H9 (cell line): ENCODE results near the gene ACSBG1. TPM values are rescaled to one million over a fixed set of nuclear protein-coding genes. Genes with fewer than 3 reads are reported as not detected.

Experiments
- DNase-seq: peaks from one replicate; pipeline ENCODE4 v3.0.0-alpha.2; 2017
- H2AFZ ChIP-seq: one replicate; pipeline ENCODE4 v1.6.1; 2013; ENCODE audit warnings: mild to moderate bottlenecking, low read length, control low read depth, moderate library complexity
- H2AK5ac ChIP-seq: 2 replicates; pipeline ENCODE4 v1.6.1; 2013; ENCODE audit warnings: low read length, control low read depth, mixed read lengths; ENCODE audit not compliant: insufficient read length
- H2BK120ac ChIP-seq: one replicate; pipeline ENCODE4 v1.6.1; 2013; ENCODE audit warnings: low read depth, mild to moderate bottlenecking, low read length, control low read depth, inconsistent platforms; ENCODE audit not compliant: poor library complexity, severe bottlenecking
- H2BK12ac ChIP-seq: 2 replicates; pipeline ENCODE4 v1.6.1; 2013; ENCODE audit warnings: low read length, control low read depth, mixed read lengths, low read depth; ENCODE audit not compliant: insufficient read length
- H2BK15ac ChIP-seq: 2 replicates; pipeline ENCODE4 v1.6.1; 2013; ENCODE audit warnings: low read depth, low read length, control low read depth
- H2BK20ac ChIP-seq: one replicate; pipeline ENCODE4 v1.6.1; 2013; ENCODE audit warnings: low read depth, mild to moderate bottlenecking, low read length, control low read depth, inconsistent platforms; ENCODE audit not compliant: poor library complexity, severe bottlenecking
- H2BK5ac ChIP-seq: 2 replicates; pipeline ENCODE4 v1.6.1; 2013; ENCODE audit warnings: low read length, control low read depth, mixed read lengths; ENCODE audit not compliant: insufficient read length
- H3K14ac ChIP-seq: 2 replicates; pipeline ENCODE4 v1.6.1; 2013; ENCODE audit warnings: low read length, control low read depth; ENCODE audit not compliant: insufficient read depth
- H3K18ac ChIP-seq: 2 replicates; pipeline ENCODE4 v1.6.1; 2013; ENCODE audit warnings: low read depth, mild to moderate bottlenecking, mixed read lengths, low read length, control low read depth; ENCODE audit not compliant: insufficient read length
- H3K23ac ChIP-seq: 2 replicates; pipeline ENCODE4 v1.6.1; 2013; ENCODE audit warnings: low read length, control low read depth, mixed read lengths, low read depth; ENCODE audit not compliant: insufficient read length
- H3K23me2 ChIP-seq: 2 replicates; pipeline ENCODE4 v1.6.1; 2013; ENCODE audit warnings: low read depth, mild to moderate bottlenecking, mixed read lengths, low read length, control low read depth; ENCODE audit not compliant: insufficient read length, poor library complexity, severe bottlenecking
- H3K27ac ChIP-seq: 2 replicates; pipeline ENCODE4 v1.5.1; 2013; ENCODE audit warnings: low read length, control low read depth, mixed read lengths, low read depth; ENCODE audit not compliant: insufficient read length
- H3K27me3 ChIP-seq: 2 replicates; pipeline ENCODE4 v1.6.1; 2013; ENCODE audit warnings: low read length, control low read depth, inconsistent platforms; ENCODE audit not compliant: insufficient read depth
- H3K4ac ChIP-seq: 2 replicates; pipeline ENCODE4 v1.6.1; 2013; ENCODE audit warnings: low read depth, mild to moderate bottlenecking, control low read depth, inconsistent platforms, low read length, moderate library complexity
- H3K4me1 ChIP-seq: 2 replicates; pipeline ENCODE4 v1.6.1; 2013; ENCODE audit warnings: low read length, control low read depth, inconsistent platforms; ENCODE audit not compliant: insufficient read depth
- H3K4me2 ChIP-seq: 2 replicates; pipeline ENCODE4 v1.6.1; 2013; ENCODE audit warnings: low read length, control low read depth, mixed read lengths; ENCODE audit not compliant: insufficient read length, insufficient read depth
- H3K56ac ChIP-seq: 2 replicates; pipeline ENCODE4 v1.6.1; 2013; ENCODE audit warnings: low read depth, mild to moderate bottlenecking, mixed read lengths, low read length, control low read depth; ENCODE audit not compliant: insufficient read length
- H3K79me1 ChIP-seq: 2 replicates; pipeline ENCODE4 v1.6.1; 2013; ENCODE audit warnings: low read depth, mild to moderate bottlenecking, moderate library complexity, low read length, control low read depth, inconsistent platforms; ENCODE audit not compliant: insufficient read depth, poor library complexity, severe bottlenecking
- H3K79me2 ChIP-seq: 2 replicates; pipeline ENCODE4 v1.6.1; 2013; ENCODE audit warnings: low read length, control low read depth, inconsistent platforms; ENCODE audit not compliant: insufficient read depth
- H3K9ac ChIP-seq: 2 replicates; pipeline ENCODE4 v1.6.1; 2013; ENCODE audit warnings: low read length, control low read depth, mixed read lengths; ENCODE audit not compliant: insufficient read length; ENCODE audit errors: extremely low read depth
- H3K9me3 ChIP-seq: one replicate; pipeline ENCODE4 v1.6.1; 2013; ENCODE audit warnings: low read depth, low read length, inconsistent platforms; ENCODE audit not compliant: control insufficient read depth
- H3T11ph ChIP-seq: one replicate; pipeline ENCODE4 v1.6.1; 2013; ENCODE audit warnings: mild to moderate bottlenecking, low read length, control low read depth, inconsistent platforms
- H4K20me1 ChIP-seq: one replicate; pipeline ENCODE4 v1.6.1; 2013; ENCODE audit not compliant: control insufficient read depth, insufficient read length, insufficient read depth
- H4K5ac ChIP-seq: 2 replicates; pipeline ENCODE4 v1.6.1; 2013; ENCODE audit warnings: low read depth, mild to moderate bottlenecking, mixed read lengths, low read length, control low read depth; ENCODE audit not compliant: insufficient read length
- H4K8ac ChIP-seq: replicated peaks from 2 replicates; pipeline ENCODE4 v1.6.1; 2013; ENCODE audit warnings: low read length, control low read depth, mixed read lengths, low read depth; ENCODE audit not compliant: insufficient read length
- H4K91ac ChIP-seq: 2 replicates; pipeline ENCODE4 v1.6.1; 2013; ENCODE audit warnings: low read depth, mild to moderate bottlenecking, moderate library complexity, mixed read lengths, low read length, control low read depth; ENCODE audit not compliant: insufficient read length
- H3K27ac Mint-ChIP-seq, 3 experiments: 2 replicates in 2 of 3; 3 replicates in 1 of 3; pipeline ENCODE4 v1.8.0; 2020 to 2021; ENCODE audit warnings: mixed read lengths in 3 of 3, mild to moderate bottlenecking in 1 of 3, moderate library complexity in 1 of 3
- H3K27me3 Mint-ChIP-seq: 2 replicates; pipeline ENCODE4 v1.8.0; 2021; ENCODE audit warnings: low read depth, mild to moderate bottlenecking, moderate library complexity, mixed read lengths
- H3K36me3 Mint-ChIP-seq, 3 experiments: 2 replicates in 2 of 3; 3 replicates in 1 of 3; pipeline ENCODE4 v1.8.0; 2020 to 2021; ENCODE audit warnings: low read depth in 3 of 3, mixed read lengths in 3 of 3; ENCODE audit not compliant: insufficient read depth in 1 of 3
- H3K4me1 Mint-ChIP-seq, 2 experiments: 2 replicates each; pipeline ENCODE4 v1.8.0; 2020; ENCODE audit warnings: mixed read lengths in 2 of 2
- H3K4me3 Mint-ChIP-seq, 2 experiments: 2 replicates in 1 of 2; 3 replicates in 1 of 2; pipeline ENCODE4 v1.8.0; 2020 to 2021; ENCODE audit warnings: mild to moderate bottlenecking in 2 of 2, mixed read lengths in 2 of 2, moderate library complexity in 1 of 2
- H3K9me3 Mint-ChIP-seq, 2 experiments: 2 replicates in 1 of 2; 3 replicates in 1 of 2; pipeline ENCODE4 v1.8.0; 2020; ENCODE audit warnings: mild to moderate bottlenecking in 2 of 2, mixed read lengths in 2 of 2, moderate library complexity in 1 of 2
- WGBS: extraction: QIAGEN DNeasy Blood & Tissue Kit; methylation state at CpG from one replicate; pipeline ENCODE4 v1.1.7; 2013; ENCODE audit warnings: missing lambda C conversion rate, low lambda C conversion rate, mixed read lengths; ENCODE audit not compliant: insufficient read length; ENCODE audit errors: extremely low coverage; 5-methylcytosine and 5-hydroxymethylcytosine counted together
- total RNA-seq: library from RNA; stranded (reverse); gene quantifications from 2 replicates; pipeline ENCODE4 v1.2.1, GENCODE V29; 2021
- TF ChIP-seq, protein P1 (sequence below): fragments of 200-600 bp; sonication (generic); conservative IDR thresholded peaks from 3 replicates; pipeline ENCODE4 v1.8.0; 2021; ENCODE audit warnings: antibody characterized with exemption, mild to moderate bottlenecking

Gene ACSBG1
- total RNA-seq, 1 experiment from 2014 or later = 2.2 TPM

DNA sequence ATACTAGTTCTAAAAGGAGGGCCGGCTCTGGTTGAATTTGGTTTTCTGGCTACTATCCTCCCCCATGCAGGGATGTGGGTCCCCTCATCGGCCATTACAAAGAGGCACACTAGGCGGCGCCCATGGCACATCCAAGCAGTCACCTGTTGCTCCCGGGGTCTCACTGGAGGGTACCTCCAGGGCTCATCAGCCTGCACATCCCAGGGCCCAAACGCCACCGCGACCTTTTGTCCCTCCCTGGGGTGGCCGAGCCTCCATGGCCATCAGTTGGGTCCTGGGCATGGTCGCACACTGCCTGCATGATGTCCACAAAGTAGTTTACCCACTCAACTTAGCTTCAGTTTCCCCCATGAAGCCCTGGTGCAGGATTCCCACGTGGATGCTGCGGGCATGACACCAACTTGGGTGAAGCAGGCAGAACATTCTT, 56.9 kb downstream of the ACSBG1 start:
- Histone ChIP-seq H3K4ac (no peak overlapping the region), H4K5ac (no peak overlapping the region), H4K8ac (no peak overlapping the region), H3K56ac (no peak overlapping the region), H3K23me2 (no peaks in the 10 kb centered on the region), H3K4me1 (no peaks in the 10 kb centered on the region), H3K4me2 (no peak overlapping the region), H4K20me1 (no peaks in the 10 kb centered on the region), H2BK20ac (no peak overlapping the region), H2AFZ (no peak overlapping the region), H2BK12ac (no peak overlapping the region), H2BK15ac (no peak overlapping the region), H3K9ac (no peak overlapping the region), H2BK120ac (no peak overlapping the region), H3K79me1 (no peaks in the 10 kb centered on the region), H4K91ac (no peak overlapping the region), H3K27ac (no peak overlapping the region), H3K79me2 (no peaks in the 10 kb centered on the region), H3K27me3 (no peaks in the 10 kb centered on the region), H3K14ac (no peak overlapping the region), H3K18ac (no peak overlapping the region), H2AK5ac (no peak overlapping the region), H3K9me3 (no peaks in the 10 kb centered on the region), H2BK5ac (no peak overlapping the region), H3T11ph (no peak overlapping the region), H3K23ac (no peak overlapping the region)
- no CpG with 5 or more reads among the region's 12 CpGs for WGBS
- Mint-ChIP-seq H3K27me3 (no peaks in the 10 kb centered on the region; the same call in 1 of the 2 replicates), H3K9me3 (no peaks in the 10 kb centered on the region), H3K4me1 (no peaks in the 10 kb centered on the region), H3K36me3 (peaks cover 4 to 6% (median 4%) of the 10 kb centered on the region in 3 experiments; a peak in 6 of 7 replicates), H3K4me3 (no peak overlapping the region), H3K27ac (no peak overlapping the region)
- TF ChIP-seq, protein P1, sequence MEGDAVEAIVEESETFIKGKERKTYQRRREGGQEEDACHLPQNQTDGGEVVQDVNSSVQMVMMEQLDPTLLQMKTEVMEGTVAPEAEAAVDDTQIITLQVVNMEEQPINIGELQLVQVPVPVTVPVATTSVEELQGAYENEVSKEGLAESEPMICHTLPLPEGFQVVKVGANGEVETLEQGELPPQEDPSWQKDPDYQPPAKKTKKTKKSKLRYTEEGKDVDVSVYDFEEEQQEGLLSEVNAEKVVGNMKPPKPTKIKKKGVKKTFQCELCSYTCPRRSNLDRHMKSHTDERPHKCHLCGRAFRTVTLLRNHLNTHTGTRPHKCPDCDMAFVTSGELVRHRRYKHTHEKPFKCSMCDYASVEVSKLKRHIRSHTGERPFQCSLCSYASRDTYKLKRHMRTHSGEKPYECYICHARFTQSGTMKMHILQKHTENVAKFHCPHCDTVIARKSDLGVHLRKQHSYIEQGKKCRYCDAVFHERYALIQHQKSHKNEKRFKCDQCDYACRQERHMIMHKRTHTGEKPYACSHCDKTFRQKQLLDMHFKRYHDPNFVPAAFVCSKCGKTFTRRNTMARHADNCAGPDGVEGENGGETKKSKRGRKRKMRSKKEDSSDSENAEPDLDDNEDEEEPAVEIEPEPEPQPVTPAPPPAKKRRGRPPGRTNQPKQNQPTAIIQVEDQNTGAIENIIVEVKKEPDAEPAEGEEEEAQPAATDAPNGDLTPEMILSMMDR = peak; percentile 87
- peak; percentile 82 for DNase-seq
